ENCODE results near the gene FAM216A. TPM values are rescaled to one million over a fixed set of nuclear protein-coding genes. Genes with fewer than 3 reads are reported as not detected.
"Not testable (repeated sequence)": the region's sequence is repeated elsewhere in the genome, so short reads cannot be mapped to it uniquely, and the experiment has no call there.

Gene FAM216A
- total and polyA plus RNA-seq, 9 of the 15 experiments (the other 6 are each of a cell fraction or from before 2014, with no cell fraction given) = 17.2 to 96.9 (median 48.5) TPM

GRCh38 chr12:110465024-110465423, 3.6 kb upstream of the FAM216A start (continued):
- no peak for TF ChIP-seq GATA2 (CRISPR knock-in tag; IDR thresholded peaks at IDR 0.05)

DNA sequence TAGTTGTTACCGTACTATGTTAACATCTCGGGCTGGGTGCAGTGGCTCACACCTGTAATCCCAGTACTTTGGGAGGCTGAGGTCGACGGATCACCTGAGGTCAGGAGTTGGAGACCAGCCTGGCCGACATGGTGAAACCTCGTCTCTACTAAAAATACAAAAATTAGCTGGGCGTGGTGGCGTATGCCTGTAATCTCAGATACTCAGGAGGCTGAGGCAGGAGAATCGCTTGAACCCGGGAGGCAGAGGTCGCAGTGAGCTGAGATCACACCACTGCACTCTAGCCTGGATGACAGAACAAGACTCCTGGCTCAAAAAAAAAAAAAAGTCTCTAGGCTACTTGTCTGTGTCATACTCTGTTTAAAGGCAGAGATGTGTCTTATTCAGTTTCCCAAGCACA, 2.9 kb upstream of the FAM216A start:
- Histone ChIP-seq H3K36me3 (ENCODE audit: control insufficient read depth, insufficient read depth, low read length) (peaks cover 42% of the 10 kb centered on the region), H3K4me1 (replicated peaks in 1 of 2; ENCODE audit: control insufficient read depth in 2 of 2, insufficient read depth in 2 of 2, low read length in 2 of 2) (peaks cover 25 to 30% of the 10 kb centered on the region in 2 experiments; a peak in 4 of 5 replicates), H3K79me2 (ENCODE audit: control insufficient read depth, insufficient read depth, low read length) (peaks cover 57% of the 10 kb centered on the region), H3K27ac (ENCODE audit: extremely low read depth, low read depth, low read length) (0 out of 3 replicates have a peak overlapping the region, but pooled peaks have one; percentile 4)
- 33% methylated on average over 11 of the region's 11 CpGs for WGBS (ENCODE audit: insufficient coverage, low coverage, missing lambda C conversion rate)
- H3K9ac ChIP-seq (ENCODE audit: insufficient read depth in 1 of 2, low read depth in 2 of 2, low read length in 2 of 2); FAIRE-seq; H3K9me3 ChIP-seq (replicated peaks; ENCODE audit: control insufficient read depth, insufficient read depth, low read depth, low read length); H3K4me3 ChIP-seq; ATAC-seq; H3K4me2 ChIP-seq (ENCODE audit: insufficient read depth, low read length); H3K9me1 ChIP-seq (ENCODE audit: control insufficient read depth, insufficient read depth, low read length); CTCF ChIA-PET (ENCODE audit: low intra/inter-chr PET ratio); DNase-seq (ENCODE audit: extremely low read depth in 1 of 4, low spot score in 3 of 4); H4K20me1 ChIP-seq (replicated peaks; ENCODE audit: control insufficient read depth, insufficient read depth, low read length); H2AFZ ChIP-seq (ENCODE audit: low read depth, low read length); H3K27me3 ChIP-seq (ENCODE audit: control insufficient read depth in 2 of 2, insufficient read depth in 2 of 2, low read length in 2 of 2); BruUV-seq (replicated peaks); intact Hi-C loops (cut with micrococcal nuclease): not testable (repeated sequence)
- in situ Hi-C loops (cut with MboI) = loop anchor here (5.0 kb wide), 1 partner anchor 142 kb away; no protein-coding TSS in a partner anchor
- TF ChIP-seq TAL1 (IDR thresholded peaks at IDR 0.05) = peak; percentile 34; the same call in 1 of the 2 replicates
- peak; percentile 57 to 63; a peak in 3 of 4 replicates for TF ChIP-seq KDM1A (IDR thresholded peaks at IDR 0.05)
- peak; percentile 44 for TF ChIP-seq TCF3 (CRISPR knock-in tag; IDR thresholded peaks at IDR 0.05)
- 0 out of 2 replicates have a peak, but pooled peaks have one; percentile 27 for TF ChIP-seq DPF2 (IDR thresholded peaks at IDR 0.05)
- TF ChIP-seq CBFA2T3 (IDR thresholded peaks at IDR 0.05) = peak; percentile 71
- peak; percentile 41; the same call in 1 of the 2 replicates for TF ChIP-seq ARID1B (IDR thresholded peaks at IDR 0.05)
- TF ChIP-seq CBFA2T2 (conservative IDR thresholded peaks at IDR 0.05) = 0 out of 2 replicates have a peak, but pooled peaks have one; percentile 27
- POLR2A ChIA-PET = interaction anchor here (0.6 to 1.7 kb wide), 2 partner anchors 16 to 176 kb away, joined by 3 to 7 read pairs; partner anchors contain the start of gene ARPC3

Measured in K562 (cell line).